Endothelial cell of umbilical vein (primary cell): ENCODE results near the gene MAS1L. TPM values are rescaled to one million over a fixed set of nuclear protein-coding genes. Genes with fewer than 3 reads are reported as not detected.

Experiments
- BruUV-seq: library from RNA; stranded (reverse); fragments of 400-500 nt; replicated peaks from 2 replicates; lab custom pipeline; 2021; lab: Mats Ljungman, UMichigan
- CTCF ChIA-PET: fragments of 300-600, 350-600 bp; sonication (Branson Sonifier 250); formaldehyde crosslinking; loops from one replicate; lab custom pipeline; 2021; ENCODE audit warnings: antibody characterized with exemption, inconsistent platforms; lab: Charles Lee
- POLR2A ChIA-PET: fragments of 300-600, 350-600 bp; sonication (Branson Sonifier 250); formaldehyde crosslinking; loops from one replicate; lab custom pipeline; 2021; ENCODE audit warnings: antibody characterized with exemption, inconsistent platforms; lab: Charles Lee
- DNase-seq: peaks from one replicate; pipeline ENCODE4 v3.0.0-alpha.2; 2011; ENCODE audit warnings: low read depth, low spot score
- FAIRE-seq: peaks from 2 replicates; lab custom pipeline; 2011; peaks lifted over from hg19 to GRCh38; lab: Jason Lieb, UNC
- H2AFZ ChIP-seq: 2 replicates; pipeline ENCODE4 v1.6.0; 2012; ENCODE audit warnings: low read depth, low read length, control low read depth, inconsistent platforms
- H3K27ac ChIP-seq: 2 replicates; pipeline ENCODE4 v1.5.1; 2011; ENCODE audit warnings: low read depth, mild to moderate bottlenecking, control low read depth, low read length, moderate library complexity; ENCODE audit not compliant: insufficient read depth
- H3K27me3 ChIP-seq, 2 experiments: 2 replicates each; pipeline versions ENCODE4 v1.6.0 to v1.6.1; 2011; ENCODE audit warnings: low read length in 2 of 2, mixed read lengths in 1 of 2; ENCODE audit not compliant: control insufficient read depth in 2 of 2, insufficient read depth in 2 of 2
- H3K36me3 ChIP-seq, 2 experiments: 2 replicates in 1 of 2; 3 replicates in 1 of 2; pipeline ENCODE4 v1.5.1; 2011; ENCODE audit warnings: low read length in 2 of 2, mild to moderate bottlenecking in 1 of 2, moderate library complexity in 1 of 2; ENCODE audit not compliant: control insufficient read depth in 2 of 2, insufficient read depth in 2 of 2; ENCODE audit errors: extremely low read depth in 1 of 2
- H3K4me1 ChIP-seq: 3 replicates; pipeline ENCODE4 v1.5.1; 2011; ENCODE audit warnings: mild to moderate bottlenecking, low read length; ENCODE audit not compliant: control insufficient read depth, insufficient read depth; ENCODE audit errors: extremely low read depth
- H3K4me2 ChIP-seq: 2 replicates; pipeline ENCODE4 v1.6.1; 2011; ENCODE audit warnings: low read length, control low read depth, mixed read lengths; ENCODE audit not compliant: insufficient read depth
- H3K4me3 ChIP-seq, 3 experiments: fragments of 200-600 bp in 1 of 3; sonication (generic), shearing (Covaris generic) in 1 of 3; replicated peaks in 1 of 3; 2 replicates each; pipeline ENCODE4 v1.5.1; 2011 to 2016; ENCODE audit warnings: control low read depth in 3 of 3, low read length in 3 of 3, mild to moderate bottlenecking in 2 of 3, inconsistent platforms in 1 of 3, low read depth in 1 of 3, moderate library complexity in 1 of 3; ENCODE audit not compliant: insufficient read depth in 1 of 3
- H3K79me2 ChIP-seq: 2 replicates; pipeline ENCODE4 v1.6.0; 2012; ENCODE audit warnings: low read length, inconsistent platforms; ENCODE audit not compliant: control insufficient read depth, insufficient read depth
- H3K9ac ChIP-seq: replicated peaks from 2 replicates; pipeline ENCODE3; 2011; ENCODE audit warnings: low read length, control low read depth; ENCODE audit not compliant: insufficient read depth; ENCODE audit errors: extremely low read depth
- H3K9me1 ChIP-seq: replicated peaks from 3 replicates; pipeline ENCODE4 v1.6.0; 2011; ENCODE audit warnings: mild to moderate bottlenecking, low read length; ENCODE audit not compliant: control insufficient read depth, insufficient read depth; ENCODE audit errors: extremely low read depth
- H3K9me3 ChIP-seq: replicated peaks from 2 replicates; pipeline ENCODE4 v1.5.1; 2012; ENCODE audit warnings: low read length, inconsistent platforms; ENCODE audit not compliant: control insufficient read depth, insufficient read depth
- H4K20me1 ChIP-seq: replicated peaks from 2 replicates; pipeline ENCODE3; 2011; ENCODE audit warnings: mild to moderate bottlenecking, low read length; ENCODE audit not compliant: control insufficient read depth, insufficient read depth; ENCODE audit errors: extremely low read depth
- CTCF ChIP-seq, 2 donors: IDR thresholded peaks; 1 replicate in 1 of 2; 2 replicates in 1 of 2; pipeline ENCODE4 v1.5.1; 2011; ENCODE audit warnings: low read length in 2 of 2, mild to moderate bottlenecking in 2 of 2, moderate library complexity in 2 of 2, control low read depth in 1 of 2, inconsistent platforms in 1 of 2, low read depth in 1 of 2; ENCODE audit not compliant: insufficient read depth in 1 of 2; ENCODE audit errors: extremely low read depth in 1 of 2
- EZH2 ChIP-seq: IDR thresholded peaks from 2 replicates; pipeline ENCODE4 v1.6.1; 2012; ENCODE audit warnings: borderline replicate concordance, low read depth, mild to moderate bottlenecking, moderate library complexity, low read length, inconsistent platforms; ENCODE audit not compliant: severe bottlenecking
- FOS ChIP-seq: IDR thresholded peaks from 2 replicates; pipeline ENCODE4 v1.6.1; 2011; ENCODE audit warnings: mild to moderate bottlenecking, low read length, moderate library complexity, borderline replicate concordance; ENCODE audit not compliant: insufficient read depth
- GATA2 ChIP-seq: IDR thresholded peaks from 2 replicates; pipeline ENCODE4 v1.7.0; 2011; ENCODE audit warnings: low read depth, mild to moderate bottlenecking, moderate library complexity, mixed read lengths, low read length; ENCODE audit not compliant: insufficient read length, insufficient read depth
- JUN ChIP-seq: IDR thresholded peaks from 2 replicates; pipeline ENCODE4 v1.6.1; 2011; ENCODE audit warnings: borderline replicate concordance, low read depth; ENCODE audit not compliant: insufficient read length, insufficient read depth
- MAX ChIP-seq: IDR thresholded peaks from 2 replicates; pipeline ENCODE4 v1.6.1; 2011; ENCODE audit not compliant: insufficient read depth, insufficient read length
- MYC ChIP-seq: IDR thresholded peaks from one replicate; pipeline ENCODE4 v1.6.1; 2011; ENCODE audit warnings: mild to moderate bottlenecking, low read depth, low read length
- POLR2A ChIP-seq: IDR thresholded peaks from 2 replicates; pipeline ENCODE4 v1.6.1; 2012; ENCODE audit warnings: low read depth, mild to moderate bottlenecking, control low read depth, low read length
- POLR2AphosphoS5 ChIP-seq: IDR thresholded peaks from 2 replicates; pipeline ENCODE4 v1.6.1; 2012; ENCODE audit warnings: low read depth, mild to moderate bottlenecking, control low read depth, low read length, moderate library complexity; ENCODE audit not compliant: insufficient read depth
- dilution Hi-C: fragments of 300-500 bp; cut with MboI; formaldehyde crosslinking; loops from one replicate; pipeline ENCODE4 v1.15.0; 2019; ENCODE audit warnings: low sequenced_read_pairs; ENCODE audit not compliant: extremely low pct_ligation_motif_present
- intact Hi-C: fragments of 100-400 bp; cut with micrococcal nuclease; formaldehyde crosslinking; loops from one replicate; pipeline ENCODE4 v1.10.0; 2022
- polyA plus RNA-seq, 4 experiments: library from polyadenylated mRNA; depleted of rRNA in 3 of 4; stranded (reverse) in 3 of 4; unstranded in 1 of 4; fragments of >200 nt; gene quantifications; 2 replicates each; pipeline versions ENCODE4 v1.2.1 to v1.2.3, GENCODE V29; 2011 to 2012; ENCODE audit warnings: missing spikeins in 1 of 4
- total RNA-seq: library from RNA; stranded (reverse); gene quantifications from 2 replicates; pipeline ENCODE4 v1.2.3, GENCODE V29; 2021

MAS1L gene
- total and polyA plus RNA-seq, 2 donors (not counting 3 experiments of a cell fraction or from before 2014, with no cell fraction given): not detected

DNA sequence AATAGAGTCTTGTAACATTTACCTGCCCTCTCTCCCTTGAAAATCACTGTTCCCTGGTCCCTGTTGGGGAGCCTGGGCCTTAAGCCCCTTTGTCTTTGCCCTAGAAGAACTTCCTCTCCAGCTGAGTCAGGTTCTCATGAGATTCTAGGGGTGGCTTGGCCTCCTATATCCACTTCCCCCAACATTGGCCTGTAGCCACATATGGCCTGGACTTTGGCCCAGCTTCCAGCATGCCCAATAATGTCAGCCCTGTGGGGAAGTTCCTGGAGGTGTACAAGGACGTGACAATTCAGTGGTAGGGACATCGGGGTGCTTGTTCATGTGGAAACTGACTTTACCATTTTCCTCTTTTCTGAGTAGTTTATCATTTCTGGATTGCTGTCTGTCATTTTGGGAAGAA, 17.2 kb upstream of the MAS1L start:
- Histone ChIP-seq H2AFZ (no peak overlapping the region), H3K27me3 (no peaks in the 10 kb centered on the region), H3K4me2 (no peak overlapping the region), H3K27ac (no peak overlapping the region), H4K20me1 (no peaks in the 10 kb centered on the region), H3K36me3 (no peaks in the 10 kb centered on the region), H3K79me2 (no peaks in the 10 kb centered on the region), H3K9ac (no peak overlapping the region), H3K4me3 (no peak overlapping the region), H3K9me1 (no peaks in the 10 kb centered on the region), H3K9me3 (no peaks in the 10 kb centered on the region), H3K4me1 (no peaks in the 10 kb centered on the region)
- POLR2A ChIA-PET: no interaction called here
- BruUV-seq: no TSS peak
- intact Hi-C loops: no loop called here
- FAIRE-seq (no peak), DNase-seq (no peak)
- dilution Hi-C loops: no loop called here
- CTCF ChIA-PET: no interaction called here
- TF ChIP-seq EZH2 (no peak), CTCF (IDR thresholded peaks at IDR 0.05; ENCODE audit: extremely low read depth in 1 of 2, insufficient read depth in 1 of 2, low read depth in 1 of 2, low read length in 2 of 2) (no peak), MYC (no peak), POLR2AphosphoS5 (no peak), JUN (no peak), MAX (no peak), POLR2A (no peak), GATA2 (no peak), FOS (no peak)
